Measurements from ENCODE around the gene ALCAM.
A peak's percentile ranks its signal among the peaks of the same experiment; 100 is the strongest.

ALCAM gene

GRCh38 chr3:105366326-105367062 is at the start of gene ALCAM:
ALCAM (plus strand) TSS chr3:105366909.
- peak; percentile 71 to 72 for ATAC-seq

GRCh38 chr3:105317841-105318240 is 48.9 kb upstream of the ALCAM start:
- ATAC-seq: no peak

GRCh38 chr3:105322570-105323273 is 44.0 kb upstream of the ALCAM start:
- peak; percentile 43 to 58 for ATAC-seq

- ATAC-seq: no peak
Measured at GRCh38 chr3:105323274-105323599, 43.5 kb upstream of the ALCAM start.

GRCh38 chr3:105324951-105325350 is 41.8 kb upstream of the ALCAM start:
- no peak for ATAC-seq

GRCh38 chr3:105327662-105328337 is 38.9 kb upstream of the ALCAM start:
- ATAC-seq: no peak

- no peak for ATAC-seq
Measured at GRCh38 chr3:105328338-105328730, 38.4 kb upstream of the ALCAM start.

- no peak for ATAC-seq
Measured at GRCh38 chr3:105332961-105333360, 33.7 kb upstream of the ALCAM start.

- no peak for ATAC-seq
Measured at GRCh38 chr3:105334138-105334882, 32.4 kb upstream of the ALCAM start.

- no peak for ATAC-seq
Measured at GRCh38 chr3:105339946-105340345, 26.8 kb upstream of the ALCAM start.

GRCh38 chr3:105343991-105344390 is 22.7 kb upstream of the ALCAM start:
- ATAC-seq: no peak

GRCh38 chr3:105345156-105345555 is 21.6 kb upstream of the ALCAM start:
- no peak for ATAC-seq

GRCh38 chr3:105347625-105348302 is 18.9 kb upstream of the ALCAM start:
- ATAC-seq: no peak

- ATAC-seq: no peak
Measured at GRCh38 chr3:105348307-105348706, 18.4 kb upstream of the ALCAM start.

- no peak for ATAC-seq
Measured at GRCh38 chr3:105349684-105350387, 16.9 kb upstream of the ALCAM start.

- no peak for ATAC-seq
Measured at GRCh38 chr3:105351821-105352220, 14.9 kb upstream of the ALCAM start.

- no peak for ATAC-seq
Measured at GRCh38 chr3:105352976-105353375, 13.7 kb upstream of the ALCAM start.

- ATAC-seq: no peak
Measured at GRCh38 chr3:105353485-105354161, 13.1 kb upstream of the ALCAM start.

- ATAC-seq: no peak
Measured at GRCh38 chr3:105354429-105354828, 12.3 kb upstream of the ALCAM start.

- peak in 1 of 2 donors; percentile 57 for ATAC-seq
Measured at GRCh38 chr3:105355408-105356061, 11.2 kb upstream of the ALCAM start.

- no peak for ATAC-seq
Measured at GRCh38 chr3:105356396-105356795, 10.3 kb upstream of the ALCAM start.

Measured in activated CD4-positive, CD25-positive, alpha-beta regulatory T cell treated with anti-CD3 and anti-CD28 coated beads, Interleukin-2, amount 50 U/mL, for 24 hours (primary cell).